DOHH2 (cell line): ENCODE results near the gene DHX32.

Experiments used
- EZH2phosphoT487 ChIP-seq: fragments of 200-600 bp; sonication (generic); IDR thresholded peaks from 2 replicates; pipeline ENCODE4 v1.6.1; 2017; ENCODE audit warnings: borderline replicate concordance, mild to moderate bottlenecking, antibody characterized with exemption, low read length, moderate library complexity, mixed read lengths
- TF ChIP-seq, protein P1 (sequence below): fragments of 200-600 bp; sonication (generic); IDR thresholded peaks from one replicate; pipeline ENCODE4 v1.5.1; 2014; ENCODE audit warnings: antibody characterized with exemption, mild to moderate bottlenecking, low read depth, low read length; ENCODE audit not compliant: poor library complexity, severe bottlenecking

DNA sequence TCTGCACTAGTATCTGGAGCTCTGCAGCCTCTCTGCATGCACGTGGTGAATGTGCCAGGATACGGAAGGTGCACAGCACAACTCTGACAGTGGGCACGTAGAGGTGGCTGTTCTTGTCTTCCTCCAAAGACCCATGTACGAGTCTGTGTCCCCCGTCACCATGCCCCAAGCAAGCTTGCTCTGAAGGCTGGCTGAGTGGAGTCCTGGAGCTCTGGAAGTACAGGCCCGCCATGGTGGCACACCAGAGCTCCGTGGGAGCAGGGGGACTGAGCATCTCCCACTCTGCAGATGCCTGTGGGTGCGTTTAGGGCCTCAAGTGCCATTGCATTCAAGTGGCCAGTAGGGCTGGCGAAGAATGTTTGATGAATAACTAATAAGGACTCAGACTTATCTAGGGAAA lies 40.7 kb downstream of the DHX32 start:
- TF ChIP-seq, protein P1, sequence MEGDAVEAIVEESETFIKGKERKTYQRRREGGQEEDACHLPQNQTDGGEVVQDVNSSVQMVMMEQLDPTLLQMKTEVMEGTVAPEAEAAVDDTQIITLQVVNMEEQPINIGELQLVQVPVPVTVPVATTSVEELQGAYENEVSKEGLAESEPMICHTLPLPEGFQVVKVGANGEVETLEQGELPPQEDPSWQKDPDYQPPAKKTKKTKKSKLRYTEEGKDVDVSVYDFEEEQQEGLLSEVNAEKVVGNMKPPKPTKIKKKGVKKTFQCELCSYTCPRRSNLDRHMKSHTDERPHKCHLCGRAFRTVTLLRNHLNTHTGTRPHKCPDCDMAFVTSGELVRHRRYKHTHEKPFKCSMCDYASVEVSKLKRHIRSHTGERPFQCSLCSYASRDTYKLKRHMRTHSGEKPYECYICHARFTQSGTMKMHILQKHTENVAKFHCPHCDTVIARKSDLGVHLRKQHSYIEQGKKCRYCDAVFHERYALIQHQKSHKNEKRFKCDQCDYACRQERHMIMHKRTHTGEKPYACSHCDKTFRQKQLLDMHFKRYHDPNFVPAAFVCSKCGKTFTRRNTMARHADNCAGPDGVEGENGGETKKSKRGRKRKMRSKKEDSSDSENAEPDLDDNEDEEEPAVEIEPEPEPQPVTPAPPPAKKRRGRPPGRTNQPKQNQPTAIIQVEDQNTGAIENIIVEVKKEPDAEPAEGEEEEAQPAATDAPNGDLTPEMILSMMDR, result no peak
- no peak for TF ChIP-seq EZH2phosphoT487
